ENCODE measurements around the gene DGCR2. TPM values are rescaled to one million over a fixed set of nuclear protein-coding genes. Genes with fewer than 3 reads are reported as not detected.
"Not testable (repeated sequence)": the region's sequence is repeated elsewhere in the genome, so short reads cannot be mapped to it uniquely, and the experiment has no call there.

Gene DGCR2
- polyA plus RNA-seq, 1 donor from 2014 or later = 67.1 TPM

- Histone ChIP-seq H4K20me1 (ENCODE audit: insufficient read depth) (no peaks in the 10 kb centered on the region), H3K9me3 (ENCODE audit: low read length) (no peaks in the 10 kb centered on the region), H3F3A (ENCODE audit: insufficient read depth, low read length, poor library complexity, severe bottlenecking) (no peaks in the 10 kb centered on the region), H3K9me2 (ENCODE audit: insufficient read depth, low read length) (no peaks in the 10 kb centered on the region), H3K9ac (ENCODE audit: low read length) (no peak overlapping the region), H3K36me3 (ENCODE audit: insufficient read depth, low read length) (no peaks in the 10 kb centered on the region), H3K27me3 (ENCODE audit: insufficient read depth, low read depth, low read length) (no peaks in the 10 kb centered on the region), H3K79me2 (replicated peaks; ENCODE audit: insufficient read depth, low read length) (no peaks in the 10 kb centered on the region), H3K4me2 (ENCODE audit: low read length) (no peak overlapping the region), H3K27ac (ENCODE audit: low read length) (no peak overlapping the region), H2AFZ (ENCODE audit: low read depth, low read length) (no peak overlapping the region), H3K4me3 (ENCODE audit: low read length) (no peak overlapping the region)
- TF ChIP-seq MXI1 (conservative IDR thresholded peaks at IDR 0.05; ENCODE audit: poor library complexity, severe bottlenecking) = no peak
- TF ChIP-seq RAD21 (conservative IDR thresholded peaks at IDR 0.05) = no peak
- no peak for TF ChIP-seq SMC3 (conservative IDR thresholded peaks at IDR 0.05; ENCODE audit: poor library complexity)
- no peak for TF ChIP-seq TAF1 (IDR thresholded peaks at IDR 0.05; ENCODE audit: low read depth)
- no peak for TF ChIP-seq EP300 (conservative IDR thresholded peaks at IDR 0.05; ENCODE audit: poor library complexity, severe bottlenecking)
- TF ChIP-seq, protein P1, sequence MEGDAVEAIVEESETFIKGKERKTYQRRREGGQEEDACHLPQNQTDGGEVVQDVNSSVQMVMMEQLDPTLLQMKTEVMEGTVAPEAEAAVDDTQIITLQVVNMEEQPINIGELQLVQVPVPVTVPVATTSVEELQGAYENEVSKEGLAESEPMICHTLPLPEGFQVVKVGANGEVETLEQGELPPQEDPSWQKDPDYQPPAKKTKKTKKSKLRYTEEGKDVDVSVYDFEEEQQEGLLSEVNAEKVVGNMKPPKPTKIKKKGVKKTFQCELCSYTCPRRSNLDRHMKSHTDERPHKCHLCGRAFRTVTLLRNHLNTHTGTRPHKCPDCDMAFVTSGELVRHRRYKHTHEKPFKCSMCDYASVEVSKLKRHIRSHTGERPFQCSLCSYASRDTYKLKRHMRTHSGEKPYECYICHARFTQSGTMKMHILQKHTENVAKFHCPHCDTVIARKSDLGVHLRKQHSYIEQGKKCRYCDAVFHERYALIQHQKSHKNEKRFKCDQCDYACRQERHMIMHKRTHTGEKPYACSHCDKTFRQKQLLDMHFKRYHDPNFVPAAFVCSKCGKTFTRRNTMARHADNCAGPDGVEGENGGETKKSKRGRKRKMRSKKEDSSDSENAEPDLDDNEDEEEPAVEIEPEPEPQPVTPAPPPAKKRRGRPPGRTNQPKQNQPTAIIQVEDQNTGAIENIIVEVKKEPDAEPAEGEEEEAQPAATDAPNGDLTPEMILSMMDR (IDR thresholded peaks at IDR 0.05; ENCODE audit: poor library complexity, severe bottlenecking) = no peak
- no peak for TF ChIP-seq POLR2AphosphoS5 (IDR thresholded peaks at IDR 0.05)
- TF ChIP-seq EZH2 (IDR thresholded peaks at IDR 0.05; ENCODE audit: borderline replicate concordance, insufficient read depth, low read length, poor library complexity, severe bottlenecking) = no peak
- TF ChIP-seq, protein P2, sequence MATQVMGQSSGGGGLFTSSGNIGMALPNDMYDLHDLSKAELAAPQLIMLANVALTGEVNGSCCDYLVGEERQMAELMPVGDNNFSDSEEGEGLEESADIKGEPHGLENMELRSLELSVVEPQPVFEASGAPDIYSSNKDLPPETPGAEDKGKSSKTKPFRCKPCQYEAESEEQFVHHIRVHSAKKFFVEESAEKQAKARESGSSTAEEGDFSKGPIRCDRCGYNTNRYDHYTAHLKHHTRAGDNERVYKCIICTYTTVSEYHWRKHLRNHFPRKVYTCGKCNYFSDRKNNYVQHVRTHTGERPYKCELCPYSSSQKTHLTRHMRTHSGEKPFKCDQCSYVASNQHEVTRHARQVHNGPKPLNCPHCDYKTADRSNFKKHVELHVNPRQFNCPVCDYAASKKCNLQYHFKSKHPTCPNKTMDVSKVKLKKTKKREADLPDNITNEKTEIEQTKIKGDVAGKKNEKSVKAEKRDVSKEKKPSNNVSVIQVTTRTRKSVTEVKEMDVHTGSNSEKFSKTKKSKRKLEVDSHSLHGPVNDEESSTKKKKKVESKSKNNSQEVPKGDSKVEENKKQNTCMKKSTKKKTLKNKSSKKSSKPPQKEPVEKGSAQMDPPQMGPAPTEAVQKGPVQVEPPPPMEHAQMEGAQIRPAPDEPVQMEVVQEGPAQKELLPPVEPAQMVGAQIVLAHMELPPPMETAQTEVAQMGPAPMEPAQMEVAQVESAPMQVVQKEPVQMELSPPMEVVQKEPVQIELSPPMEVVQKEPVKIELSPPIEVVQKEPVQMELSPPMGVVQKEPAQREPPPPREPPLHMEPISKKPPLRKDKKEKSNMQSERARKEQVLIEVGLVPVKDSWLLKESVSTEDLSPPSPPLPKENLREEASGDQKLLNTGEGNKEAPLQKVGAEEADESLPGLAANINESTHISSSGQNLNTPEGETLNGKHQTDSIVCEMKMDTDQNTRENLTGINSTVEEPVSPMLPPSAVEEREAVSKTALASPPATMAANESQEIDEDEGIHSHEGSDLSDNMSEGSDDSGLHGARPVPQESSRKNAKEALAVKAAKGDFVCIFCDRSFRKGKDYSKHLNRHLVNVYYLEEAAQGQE (IDR thresholded peaks at IDR 0.05; ENCODE audit: borderline replicate concordance) = no peak
Observed at GRCh38 chr22:19051381-19052072, 70.7 kb downstream of the DGCR2 start.

DNA sequence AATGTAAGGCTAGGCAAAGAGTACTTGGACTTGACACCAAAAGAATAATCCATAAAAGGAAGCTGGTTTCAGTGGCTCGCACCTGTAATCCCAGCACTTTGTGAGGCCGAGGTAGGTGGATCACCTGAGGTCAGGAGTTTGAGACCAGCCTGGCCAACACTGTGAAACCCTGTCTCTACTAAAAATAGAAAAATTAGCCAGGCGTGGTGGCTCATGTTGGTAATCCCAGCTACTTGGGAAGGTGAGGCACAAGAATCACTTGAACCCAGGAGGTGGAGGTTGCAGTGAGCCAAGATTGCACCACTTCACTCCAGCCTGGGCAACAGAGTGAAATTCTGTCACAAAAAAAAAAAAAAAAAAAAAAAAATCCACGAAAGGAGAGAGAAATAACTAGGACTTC is 71.4 kb downstream of the DGCR2 start:
- H3K4me2 ChIP-seq (ENCODE audit: low read length); H3K36me3 ChIP-seq (ENCODE audit: insufficient read depth, low read length); H3K9me2 ChIP-seq (ENCODE audit: insufficient read depth, low read length); H2AFZ ChIP-seq (ENCODE audit: low read depth, low read length); H3K9ac ChIP-seq (ENCODE audit: low read length); H3K27me3 ChIP-seq (ENCODE audit: insufficient read depth, low read depth, low read length); H4K20me1 ChIP-seq (ENCODE audit: insufficient read depth); H3K4me3 ChIP-seq (ENCODE audit: low read length); H3K79me2 ChIP-seq (replicated peaks; ENCODE audit: insufficient read depth, low read length); H3F3A ChIP-seq (ENCODE audit: insufficient read depth, low read length, poor library complexity, severe bottlenecking); H3K27ac ChIP-seq (ENCODE audit: low read length); H3K9me3 ChIP-seq (ENCODE audit: low read length): not testable (repeated sequence)
